ENCODE results near the gene ZCCHC24.

ZCCHC24 gene

DNA sequence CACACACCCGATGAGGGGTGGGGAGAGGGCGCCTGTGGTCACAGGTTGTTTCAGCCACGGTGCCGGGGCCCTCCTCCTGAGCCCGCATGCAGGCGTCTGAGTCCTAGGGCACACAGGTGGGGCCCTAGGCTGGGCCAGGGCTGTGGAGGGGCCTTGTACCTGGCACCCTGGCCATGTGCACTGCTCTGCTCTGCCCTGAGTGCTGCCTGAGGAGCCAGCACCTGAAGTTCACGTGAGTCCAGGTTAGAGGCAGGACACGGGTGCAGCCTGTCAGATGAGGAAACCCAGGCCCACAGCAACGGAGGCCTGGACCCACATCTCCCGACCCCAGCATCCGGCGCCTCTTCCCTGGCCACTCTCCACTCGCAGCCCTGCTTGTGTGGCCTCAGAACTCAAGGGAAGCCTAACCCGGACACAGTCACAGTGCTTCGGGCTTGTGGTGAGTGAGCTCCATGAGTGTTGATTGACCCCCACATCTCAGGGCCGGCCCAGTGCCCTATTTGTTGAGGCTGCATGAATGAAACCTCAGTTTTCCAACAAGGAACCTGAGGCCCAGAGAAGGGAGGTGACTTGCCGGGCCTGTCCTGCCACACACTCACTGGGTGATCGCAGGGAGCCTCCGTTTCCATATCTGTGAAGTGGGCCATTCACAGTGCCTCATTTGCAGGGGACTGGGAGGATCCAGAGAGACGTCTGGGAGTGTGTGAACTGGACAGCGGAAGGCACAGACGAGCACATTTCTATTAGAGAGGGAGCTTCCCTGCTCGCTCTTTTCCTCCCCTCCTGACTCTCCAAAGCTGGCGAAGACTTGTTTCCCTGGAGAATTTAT lies 58.6 kb downstream of the ZCCHC24 start:
- TF ChIP-seq ZFX (IDR thresholded peaks at IDR 0.05) (no peak), CTCF (conservative IDR thresholded peaks at IDR 0.05) (no peak)
- H3K27ac ChIP-seq: no peak overlapping the region

DNA sequence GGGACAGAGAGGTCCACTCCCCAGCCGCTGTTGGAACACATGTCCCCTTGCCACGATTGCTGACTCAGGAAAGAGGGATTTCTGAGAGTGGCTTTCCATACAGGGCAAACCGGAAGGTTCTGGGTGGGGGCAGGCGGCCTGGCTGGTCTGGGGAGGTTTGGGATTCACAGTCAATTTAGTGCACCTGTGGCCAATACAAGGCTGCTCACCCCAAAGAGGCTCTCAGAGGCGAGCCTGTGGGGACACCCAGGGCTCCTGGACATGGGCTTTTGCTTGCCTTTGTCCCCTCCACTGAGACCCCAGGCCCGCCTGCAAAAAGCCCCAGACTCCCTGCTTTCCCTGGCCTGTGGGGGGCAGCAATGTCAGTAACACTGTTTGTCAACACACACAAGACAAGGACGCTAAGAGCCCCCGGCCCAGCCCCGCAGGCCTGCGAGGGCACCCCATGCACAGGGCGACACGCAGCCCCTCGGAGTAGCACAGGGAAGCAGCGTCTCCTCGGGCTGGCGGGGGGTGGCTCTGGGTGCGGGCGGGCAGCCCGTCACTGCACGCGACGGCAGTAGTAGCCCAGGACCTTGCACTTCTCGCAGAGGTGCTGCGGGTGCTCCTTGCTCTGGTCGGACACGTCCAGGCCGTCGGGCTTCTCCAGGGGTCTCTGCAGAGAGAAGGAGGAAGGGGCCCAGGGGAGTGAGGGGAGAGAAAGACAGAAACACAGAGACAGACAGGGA lies 59.5 kb downstream of the ZCCHC24 start:
- no peak for TF ChIP-seq CTCF (conservative IDR thresholded peaks at IDR 0.05)
- TF ChIP-seq ZFX (IDR thresholded peaks at IDR 0.05): no peak
- no peak overlapping the region for H3K27ac ChIP-seq

GRCh38 chr10:79385392-79385795 lies 60.0 kb downstream of the ZCCHC24 start:
- TF ChIP-seq ZFX (IDR thresholded peaks at IDR 0.05) (no peak), CTCF (conservative IDR thresholded peaks at IDR 0.05) (no peak)
- no peak overlapping the region for H3K27ac ChIP-seq

DNA sequence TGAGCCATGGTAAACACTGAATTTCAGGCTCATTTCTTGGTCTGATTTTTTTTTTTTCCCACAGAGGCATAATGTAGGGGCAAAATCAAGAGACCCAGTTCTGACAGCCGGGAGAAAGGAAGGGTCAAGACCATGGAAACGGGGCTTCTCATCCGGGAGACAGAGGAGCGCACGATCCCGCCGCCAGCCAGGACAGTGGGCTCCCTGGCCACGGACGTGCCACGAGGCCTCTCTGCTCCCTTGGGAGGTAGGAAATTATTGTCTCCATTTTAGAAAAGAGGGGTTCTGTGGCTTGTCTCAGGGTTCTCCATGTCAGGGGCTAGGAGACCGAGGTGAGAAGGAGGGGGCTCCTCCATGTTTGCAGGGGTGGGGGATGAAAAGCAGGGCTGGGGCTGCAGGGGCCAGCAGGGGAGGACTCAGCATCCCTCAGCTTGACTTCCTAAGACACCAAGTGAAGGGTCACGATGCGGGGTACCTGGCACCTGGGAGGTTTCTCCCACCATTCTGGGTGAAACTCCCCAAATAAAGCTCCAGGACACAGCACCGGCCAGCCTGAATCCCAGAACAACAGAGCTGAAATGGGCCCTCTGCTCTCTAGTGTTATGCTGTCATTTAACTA lies 60.5 kb downstream of the ZCCHC24 start:
- TF ChIP-seq CTCF (conservative IDR thresholded peaks at IDR 0.05): no peak
- no peak for TF ChIP-seq ZFX (IDR thresholded peaks at IDR 0.05)
- H3K27ac ChIP-seq: no peak overlapping the region

DNA sequence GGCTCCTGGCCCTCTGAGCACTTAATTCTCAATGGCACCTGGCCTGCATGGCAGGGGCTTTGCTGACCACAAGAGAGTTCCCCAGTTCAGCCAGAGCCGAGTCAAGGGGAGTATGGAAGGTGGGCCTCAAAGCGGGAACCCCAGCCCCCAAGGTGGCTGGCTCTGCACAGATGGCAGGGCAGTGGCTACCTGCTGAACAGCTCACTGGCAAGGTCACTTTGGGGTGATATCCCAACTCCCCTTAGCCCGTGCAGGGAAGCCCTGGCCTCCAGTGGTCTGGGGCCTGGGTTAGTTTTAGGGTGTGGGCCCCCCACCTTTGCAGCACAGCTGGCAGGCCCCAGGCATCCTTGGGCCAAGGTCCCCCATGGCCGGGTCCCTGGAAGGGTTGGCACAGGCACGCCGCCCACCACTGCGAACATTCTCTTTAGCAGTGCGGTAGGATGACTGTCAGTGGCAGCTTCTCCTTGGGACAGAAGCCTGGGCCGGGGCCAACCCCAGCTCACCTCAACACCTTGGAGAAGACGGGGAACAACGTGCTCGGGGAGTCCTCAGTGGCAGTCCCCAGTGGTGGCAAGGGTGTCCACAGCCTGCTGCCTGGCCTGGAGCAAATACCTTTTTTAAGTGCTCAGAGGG lies 61.3 kb downstream of the ZCCHC24 start:
- H3K27ac ChIP-seq: no peak overlapping the region
- no peak for TF ChIP-seq ZFX (IDR thresholded peaks at IDR 0.05)
- TF ChIP-seq CTCF (conservative IDR thresholded peaks at IDR 0.05): no peak

- no peak overlapping the region for H3K27ac ChIP-seq
- TF ChIP-seq ZFX (IDR thresholded peaks at IDR 0.05): no peak
- no peak for TF ChIP-seq CTCF (conservative IDR thresholded peaks at IDR 0.05)
Measured at GRCh38 chr10:79382491-79382941, 62.9 kb downstream of the ZCCHC24 start.
